A549 (cell line): ENCODE data around the gene RHOT2.

Experiments used
- BHLHE40 ChIP-seq: IDR thresholded peaks from 2 replicates; pipeline ENCODE4 v1.6.1; 2012; ENCODE audit warnings: low read depth, low read length, inconsistent platforms
- CEBPB ChIP-seq, 2 experiments: fragments of >200 bp in 1 of 2; sonication (Bioruptor Twin) in 1 of 2; formaldehyde crosslinking in 1 of 2; IDR thresholded peaks; 2 replicates each; pipeline ENCODE4 v1.6.1; 2012 to 2016
- CHD2 ChIP-seq: fragments of 150-350 bp; IDR thresholded peaks from 2 replicates; pipeline ENCODE4 v1.6.1; 2014; ENCODE audit warnings: low read length; ENCODE audit not compliant: partially characterized antibody
- FOSL2 ChIP-seq, 2 experiments: fragments of 450-650 bp in 1 of 2; fragments of >200 bp in 1 of 2; sonication (Bioruptor Twin) in 1 of 2; formaldehyde crosslinking; IDR thresholded peaks; 2 replicates each; pipeline versions ENCODE4 v1.5.0 to v1.6.1; 2016 to 2020; ENCODE audit warnings: mild to moderate bottlenecking in 1 of 2, moderate library complexity in 1 of 2
- MAZ ChIP-seq: fragments of 150-350 bp; IDR thresholded peaks from 2 replicates; pipeline ENCODE4 v1.6.1; 2014; ENCODE audit warnings: antibody characterized with exemption, low read depth, low read length, borderline replicate concordance
- RCOR1 ChIP-seq: fragments of 150-350 bp; IDR thresholded peaks from 2 replicates; pipeline ENCODE4 v1.6.1; 2014; ENCODE audit warnings: antibody characterized with exemption, low read length, low read depth
- TF ChIP-seq, protein P1 (sequence below): IDR thresholded peaks from 2 replicates; pipeline ENCODE4 v1.6.1; 2012
- TF ChIP-seq, protein P2 (sequence below): fragments of >200 bp; sonication (Bioruptor Twin); formaldehyde crosslinking; IDR thresholded peaks from 3 replicates; pipeline ENCODE4 v1.5.1; 2016
- TF ChIP-seq, protein P3 (sequence below): fragments of 250-450 bp; sonication (Bioruptor Pico); IDR thresholded peaks from 2 replicates; pipeline ENCODE4 v1.5.0; 2021; ENCODE audit warnings: mild to moderate bottlenecking, moderate library complexity, borderline replicate concordance

DNA sequence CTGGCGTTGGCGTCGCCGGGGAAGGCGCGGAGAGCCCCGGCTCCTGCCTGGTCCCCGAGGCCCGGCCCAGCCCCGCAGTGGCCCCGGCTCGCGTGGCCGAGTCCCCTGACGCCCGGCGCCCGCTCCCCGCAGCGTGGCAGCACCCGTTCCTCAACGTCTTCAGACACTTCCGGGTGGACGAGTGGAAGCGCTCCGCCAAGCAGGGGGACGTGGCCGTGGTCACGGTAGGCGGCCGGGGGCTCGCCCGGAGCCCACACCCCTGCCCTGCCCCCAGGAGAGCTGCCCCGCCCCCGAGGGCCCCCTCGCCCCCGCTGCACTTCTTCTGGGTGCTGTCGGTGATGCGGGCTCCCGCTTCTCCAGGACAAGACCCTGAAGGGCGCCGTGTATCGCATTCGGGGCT is 18.3 kb upstream of the RHOT2 start:
- TF ChIP-seq CHD2 (no peak), CEBPB (IDR thresholded peaks at IDR 0.05) (no peak), FOSL2 (IDR thresholded peaks at IDR 0.05) (no peak), FOSL2 (CRISPR knock-in tag; IDR thresholded peaks at IDR 0.05) (no peak), MAZ (no peak), RCOR1 (no peak), BHLHE40 (no peak)
- TF ChIP-seq, protein P1, sequence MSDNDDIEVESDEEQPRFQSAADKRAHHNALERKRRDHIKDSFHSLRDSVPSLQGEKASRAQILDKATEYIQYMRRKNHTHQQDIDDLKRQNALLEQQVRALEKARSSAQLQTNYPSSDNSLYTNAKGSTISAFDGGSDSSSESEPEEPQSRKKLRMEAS, result no peak
- TF ChIP-seq, protein P2, sequence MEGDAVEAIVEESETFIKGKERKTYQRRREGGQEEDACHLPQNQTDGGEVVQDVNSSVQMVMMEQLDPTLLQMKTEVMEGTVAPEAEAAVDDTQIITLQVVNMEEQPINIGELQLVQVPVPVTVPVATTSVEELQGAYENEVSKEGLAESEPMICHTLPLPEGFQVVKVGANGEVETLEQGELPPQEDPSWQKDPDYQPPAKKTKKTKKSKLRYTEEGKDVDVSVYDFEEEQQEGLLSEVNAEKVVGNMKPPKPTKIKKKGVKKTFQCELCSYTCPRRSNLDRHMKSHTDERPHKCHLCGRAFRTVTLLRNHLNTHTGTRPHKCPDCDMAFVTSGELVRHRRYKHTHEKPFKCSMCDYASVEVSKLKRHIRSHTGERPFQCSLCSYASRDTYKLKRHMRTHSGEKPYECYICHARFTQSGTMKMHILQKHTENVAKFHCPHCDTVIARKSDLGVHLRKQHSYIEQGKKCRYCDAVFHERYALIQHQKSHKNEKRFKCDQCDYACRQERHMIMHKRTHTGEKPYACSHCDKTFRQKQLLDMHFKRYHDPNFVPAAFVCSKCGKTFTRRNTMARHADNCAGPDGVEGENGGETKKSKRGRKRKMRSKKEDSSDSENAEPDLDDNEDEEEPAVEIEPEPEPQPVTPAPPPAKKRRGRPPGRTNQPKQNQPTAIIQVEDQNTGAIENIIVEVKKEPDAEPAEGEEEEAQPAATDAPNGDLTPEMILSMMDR, result no peak
- TF ChIP-seq, protein P3, sequence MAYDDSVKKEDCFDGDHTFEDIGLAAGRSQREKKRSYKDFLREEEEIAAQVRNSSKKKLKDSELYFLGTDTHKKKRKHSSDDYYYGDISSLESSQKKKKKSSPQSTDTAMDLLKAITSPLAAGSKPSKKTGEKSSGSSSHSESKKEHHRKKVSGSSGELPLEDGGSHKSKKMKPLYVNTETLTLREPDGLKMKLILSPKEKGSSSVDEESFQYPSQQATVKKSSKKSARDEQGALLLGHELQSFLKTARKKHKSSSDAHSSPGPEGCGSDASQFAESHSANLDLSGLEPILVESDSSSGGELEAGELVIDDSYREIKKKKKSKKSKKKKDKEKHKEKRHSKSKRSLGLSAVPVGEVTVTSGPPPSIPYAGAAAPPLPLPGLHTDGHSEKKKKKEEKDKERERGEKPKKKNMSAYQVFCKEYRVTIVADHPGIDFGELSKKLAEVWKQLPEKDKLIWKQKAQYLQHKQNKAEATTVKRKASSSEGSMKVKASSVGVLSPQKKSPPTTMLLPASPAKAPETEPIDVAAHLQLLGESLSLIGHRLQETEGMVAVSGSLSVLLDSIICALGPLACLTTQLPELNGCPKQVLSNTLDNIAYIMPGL (CRISPR knock-in tag), result no peak
